K562 (cell line): ENCODE results near the gene RUNX1. TPM values are rescaled to one million over a fixed set of nuclear protein-coding genes. Genes with fewer than 3 reads are reported as not detected.

Experiments
- ATAC-seq: fragments of 200-7000 bp; cut with Tn5 transposase; 3 replicates; pipeline ENCODE4 v1.9.1; 2020; ENCODE audit warnings: moderate library complexity
- BruUV-seq: library from RNA; stranded (reverse); fragments of 400-500 nt; replicated peaks from 2 replicates; lab custom pipeline; 2021; lab: Mats Ljungman, UMichigan
- CTCF ChIA-PET: fragments of 300-600 bp; formaldehyde crosslinking; extraction: SDS; loops from one replicate; lab custom pipeline; 2021; ENCODE audit warnings: low intra/inter-chr PET ratio; lab: Yijun Ruan, JAX
- POLR2A ChIA-PET: fragments of 300-600, 350-650 bp; sonication (Branson Sonifier 250); formaldehyde crosslinking; extraction: SDS; loops from one replicate; lab custom pipeline; 2021; ENCODE audit warnings: antibody characterized with exemption, inconsistent platforms; lab: Yijun Ruan, JAX
- DNase-seq, 4 experiments: peaks; one replicate each; pipeline versions ENCODE4 v3.0.0 to v3.0.0-alpha.2; 2011 to 2018; ENCODE audit warnings: low spot score in 3 of 4, mixed read lengths in 3 of 4; ENCODE audit errors: extremely low read depth in 1 of 4
- FAIRE-seq: peaks from 2 replicates; lab custom pipeline; 2011; peaks lifted over from hg19 to GRCh38; lab: Jason Lieb, UNC
- H2AFZ ChIP-seq: 2 replicates; pipeline ENCODE4 v1.6.0; 2011; ENCODE audit warnings: low read depth, low read length, control low read depth, inconsistent platforms
- H3K27ac ChIP-seq: fragments of 200-600 bp; 3 replicates; pipeline ENCODE4 v1.8.0; 2011; ENCODE audit warnings: low read depth, mild to moderate bottlenecking, control low read depth, inconsistent platforms, low read length, moderate library complexity, mixed read lengths; ENCODE audit errors: extremely low read depth
- H3K27me3 ChIP-seq, 2 experiments: fragments of 300-600 bp in 1 of 2; 2 replicates in 1 of 2; 3 replicates in 1 of 2; pipeline versions ENCODE4 v1.6.0 to v1.8.0; 2011; ENCODE audit warnings: inconsistent platforms in 2 of 2, low read length in 2 of 2, mild to moderate bottlenecking in 1 of 2, mixed read lengths in 1 of 2, moderate library complexity in 1 of 2; ENCODE audit not compliant: control insufficient read depth in 2 of 2, insufficient read depth in 2 of 2
- H3K36me3 ChIP-seq: fragments of 300-600 bp; 3 replicates; pipeline ENCODE4 v1.8.0; 2011; ENCODE audit warnings: mild to moderate bottlenecking, low read length, inconsistent platforms; ENCODE audit not compliant: control insufficient read depth, insufficient read depth
- H3K4me1 ChIP-seq, 2 experiments: fragments of 200-600 bp in 1 of 2; replicated peaks in 1 of 2; 2 replicates in 1 of 2; 3 replicates in 1 of 2; pipeline versions ENCODE4 v1.5.1 to v1.8.0; 2011; ENCODE audit warnings: inconsistent platforms in 2 of 2, low read length in 2 of 2, mild to moderate bottlenecking in 1 of 2, mixed read lengths in 1 of 2, moderate library complexity in 1 of 2; ENCODE audit not compliant: control insufficient read depth in 2 of 2, insufficient read depth in 2 of 2
- H3K4me2 ChIP-seq: 2 replicates; pipeline ENCODE4 v1.6.1; 2011; ENCODE audit warnings: low read length, control low read depth, inconsistent platforms, mixed read lengths; ENCODE audit not compliant: insufficient read depth
- H3K4me3 ChIP-seq: fragments of 200-600 bp; sonication (generic), shearing (Covaris generic); 2 replicates; pipeline ENCODE4 v1.5.1; 2016; ENCODE audit warnings: control low read depth, inconsistent platforms
- H3K79me2 ChIP-seq: fragments of 200-600 bp; 3 replicates; pipeline ENCODE4 v1.8.0; 2011; ENCODE audit warnings: low read length, inconsistent platforms; ENCODE audit not compliant: control insufficient read depth, insufficient read depth
- H3K9ac ChIP-seq, 2 experiments: 2 replicates each; pipeline versions ENCODE4 v1.6.0 to v1.6.1; 2011; ENCODE audit warnings: low read depth in 2 of 2, low read length in 2 of 2, control low read depth in 1 of 2, inconsistent platforms in 1 of 2, mild to moderate bottlenecking in 1 of 2, mixed read lengths in 1 of 2; ENCODE audit not compliant: insufficient read depth in 1 of 2
- H3K9me1 ChIP-seq: one replicate; pipeline ENCODE4 v1.6.0; 2011; ENCODE audit warnings: inconsistent platforms, mild to moderate bottlenecking, low read length, moderate library complexity; ENCODE audit not compliant: control insufficient read depth, insufficient read depth
- H3K9me3 ChIP-seq: replicated peaks from 2 replicates; pipeline ENCODE4 v1.5.1; 2011; ENCODE audit warnings: low read depth, low read length, inconsistent platforms; ENCODE audit not compliant: control insufficient read depth, insufficient read depth
- H4K20me1 ChIP-seq: replicated peaks from 2 replicates; pipeline ENCODE4 v1.6.1; 2011; ENCODE audit warnings: low read length, inconsistent platforms, mixed read lengths; ENCODE audit not compliant: control insufficient read depth, insufficient read depth
- FOXK2 ChIP-seq, 2 experiments: fragments of 450-650 bp; IDR thresholded peaks in 1 of 2; conservative IDR thresholded peaks in 1 of 2; 2 replicates each; pipeline ENCODE4 v1.6.1; 2016; ENCODE audit warnings: low read depth in 2 of 2, mild to moderate bottlenecking in 1 of 2
- NRF1 ChIP-seq, 2 experiments: fragments of 450-650 bp; IDR thresholded peaks in 1 of 2; conservative IDR thresholded peaks in 1 of 2; 2 replicates each; pipeline ENCODE4 v1.6.1; 2014; ENCODE audit warnings: mild to moderate bottlenecking in 2 of 2
- RAD21 ChIP-seq, 2 experiments: fragments of 250-450 bp in 1 of 2; fragments of 450-650 bp in 1 of 2; sonication (Bioruptor Pico) in 1 of 2; formaldehyde crosslinking in 1 of 2; IDR thresholded peaks in 1 of 2; conservative IDR thresholded peaks in 1 of 2; 2 replicates each; pipeline versions ENCODE4 v1.4.0 to v1.8.0; 2020 to 2022; ENCODE audit warnings: mild to moderate bottlenecking in 2 of 2, moderate library complexity in 1 of 2
- ZNF232 ChIP-seq: sonication (generic); formaldehyde crosslinking; IDR thresholded peaks from 2 replicates; pipeline ENCODE4 v1.8.0; 2022; ENCODE audit warnings: mild to moderate bottlenecking, missing genetic modification reagents
- WGBS: fragments of 100-300 bp; shearing (Covaris generic); methylation state at CpG from one replicate; pipeline ENCODE4 v1.1.6; 2016; ENCODE audit warnings: low coverage, mixed read lengths; ENCODE audit not compliant: insufficient coverage; ENCODE audit errors: missing lambda C conversion rate; 5-methylcytosine and 5-hydroxymethylcytosine counted together
- in situ Hi-C: fragments of 300-500 bp; cut with MboI; formaldehyde crosslinking; loops from 4 replicates; pipeline ENCODE4 v1.15.0; 2018; ENCODE audit warnings: inconsistent platforms, mixed read lengths
- intact Hi-C: fragments of 100-400 bp; cut with micrococcal nuclease; formaldehyde crosslinking; loops from 2 replicates; pipeline ENCODE4 v1.14.2; 2022
- polyA plus RNA-seq, 8 experiments: library from polyadenylated mRNA; depleted of rRNA in 4 of 8; stranded (reverse) in 5 of 8; unstranded in 3 of 8; fragments of >200 nt; fragmentation: Nextera tagmentation in 2 of 8; fragmentation: Illumina TruSeq in 1 of 8; extraction: Ambion mirVana in 2 of 8; extraction: Trizol in 1 of 8; gene quantifications; 2 replicates each; pipeline versions ENCODE4 v1.2.1 to v1.2.3, GENCODE V29; 2011 to 2014; ENCODE audit warnings: inconsistent platforms in 1 of 8, missing spikeins in 1 of 8
- total RNA-seq, 7 experiments: library from RNA; depleted of rRNA in 6 of 7; stranded (reverse); fragments of >200 nt in 6 of 7; fragmentation: Illumina TruSeq in 2 of 7; extraction: Trizol in 2 of 7; gene quantifications; 2 replicates each; pipeline versions ENCODE4 v1.2.1 to v1.2.3, GENCODE V29; 2011 to 2021; ENCODE audit warnings: low replicate concordance in 1 of 7

Gene RUNX1
- total and polyA plus RNA-seq, 9 of the 15 experiments (the other 6 are each of a cell fraction or from before 2014, with no cell fraction given), result 2.2 to 68.6 (median 17.8) TPM

- no peak for TF ChIP-seq FOXK2 (conservative IDR thresholded peaks at IDR 0.05 in 1 of 2, IDR thresholded peaks at IDR 0.05 in 1 of 2; ENCODE audit: low read depth in 2 of 2)
- no peak for TF ChIP-seq NRF1 (conservative IDR thresholded peaks at IDR 0.05 in 1 of 2, IDR thresholded peaks at IDR 0.05 in 1 of 2)
These were observed 135.3 kb downstream of the RUNX1 start (continued) for GRCh38 chr21:34913811-34914210.

GRCh38 chr21:34912022-34912945 lies 136.8 kb downstream of the RUNX1 start:
- Histone ChIP-seq H2AFZ (no peak overlapping the region), H3K27ac (no peak overlapping the region), H3K36me3 (no peaks in the 10 kb centered on the region), H3K79me2 (no peaks in the 10 kb centered on the region), H3K4me3 (no peak overlapping the region), H4K20me1 (no peaks in the 10 kb centered on the region), H3K9me1 (no peaks in the 10 kb centered on the region), H3K27me3 (no peaks in the 10 kb centered on the region), H3K9ac (no peak overlapping the region), H3K9me3 (no peaks in the 10 kb centered on the region), H3K4me1 (peaks cover 30 to 41% of the 10 kb centered on the region in 2 experiments), H3K4me2 (no peak overlapping the region)
- ChIA-PET POLR2A (no interaction called here), CTCF (no interaction called here)
- no peak for ATAC-seq
- DNase-seq, result no peak
- intact Hi-C loops (no loop called here), in situ Hi-C loops (no loop called here)
- no TSS peak for BruUV-seq
- 69% methylated on average over 11 of the region's 11 CpGs for WGBS
- TF ChIP-seq RAD21 (CRISPR knock-in tag; conservative IDR thresholded peaks at IDR 0.05 in 1 of 2, IDR thresholded peaks at IDR 0.05 in 1 of 2) (peak; percentile 22 to 30; a peak in 1 of 4 replicates), ZNF232 (CRISPR knock-in tag) (no peak)
- FAIRE-seq, result no peak
